ENCODE measurements around the gene MFSD12. TPM values are rescaled to one million over a fixed set of nuclear protein-coding genes. Genes with fewer than 3 reads are reported as not detected.

The MFSD12 gene
- total and polyA plus RNA-seq, 2 of the 8 experiments (the other 6 are each of a cell fraction or from before 2014, with no cell fraction given) = 59.6 to 71.3 TPM

DNA sequence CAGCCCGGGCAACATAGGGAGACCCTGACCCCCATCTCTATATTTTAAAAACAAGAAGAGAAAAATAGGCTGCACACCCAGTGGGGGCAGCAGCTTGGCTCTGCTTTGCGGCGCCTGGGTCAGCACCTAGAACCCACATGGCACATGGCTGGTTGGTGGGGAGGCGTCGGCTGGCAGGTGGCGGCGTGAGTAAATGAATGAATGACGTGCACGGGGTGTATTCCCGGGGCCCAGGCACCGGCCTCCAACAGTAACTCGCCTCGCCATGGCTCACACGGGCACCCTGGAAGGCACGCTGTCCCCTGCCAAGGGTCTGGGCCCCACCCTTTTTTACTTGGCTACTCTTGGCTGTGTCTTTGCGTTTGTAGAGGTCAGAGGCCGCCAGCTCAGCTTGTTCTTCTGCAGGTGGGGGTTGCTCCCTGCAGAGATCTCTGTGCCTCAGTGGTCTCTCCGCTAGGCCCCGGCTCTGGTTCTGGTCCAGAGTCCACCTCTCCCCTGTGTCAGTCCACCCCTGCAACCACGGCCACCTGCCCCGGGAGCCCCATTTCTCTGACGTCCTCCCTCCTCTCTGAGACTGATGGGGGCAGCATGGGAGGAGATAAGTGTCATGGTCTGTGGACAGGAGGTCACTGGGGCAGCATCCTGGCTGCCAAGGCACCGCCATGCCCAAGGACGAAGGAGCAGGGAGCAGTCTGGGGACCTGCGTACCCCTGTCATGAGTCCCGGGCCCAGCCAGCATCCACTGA is 45.7 kb downstream of the MFSD12 start (continued):
- TF ChIP-seq NANOG (IDR thresholded peaks at IDR 0.05; ENCODE audit: insufficient read depth, low read depth, low read length, poor library complexity, severe bottlenecking) (no peak), CBX5 (IDR thresholded peaks at IDR 0.05; ENCODE audit: low read depth, low read length) (no peak), SRF (IDR thresholded peaks at IDR 0.05; ENCODE audit: low read depth, low read length) (no peak), CTCF (IDR thresholded peaks at IDR 0.05; ENCODE audit: control extremely low read depth in 1 of 3, insufficient read depth in 1 of 3, low read depth in 1 of 3, low read length in 3 of 3) (no peak)

All from H1 (cell line).